HG03439 (cell line): ENCODE data around the gene STARD7.

Experiments used
- ATAC-seq: cut with Tn5 transposase; IDR thresholded peaks from one replicate; pipeline ENCODE4 v1.9.1; 2021; ENCODE audit warnings: mild to moderate bottlenecking, moderate library complexity; ENCODE audit not compliant: unreplicated experiment

STARD7 gene

GRCh38 chr2:96137321-96138178 lies 71.1 kb downstream of the STARD7 start:
- ATAC-seq = no peak

- ATAC-seq = no peak
Measured at GRCh38 chr2:96136129-96136720, 72.4 kb downstream of the STARD7 start.

- ATAC-seq = no peak
Measured at GRCh38 chr2:96135621-96136020, 73.0 kb downstream of the STARD7 start.

GRCh38 chr2:96135171-96135570 lies 73.5 kb downstream of the STARD7 start:
- ATAC-seq = no peak
